GM21390 (cell line): ENCODE data around the gene ZC3H10.
A peak's percentile ranks its signal among the peaks of the same experiment; 100 is the strongest.
"Not testable (repeated sequence)": the region's sequence is repeated elsewhere in the genome, so short reads cannot be mapped to it uniquely, and the experiment has no call there.

Source experiments
- ATAC-seq: cut with Tn5 transposase; IDR thresholded peaks from one replicate; pipeline ENCODE4 v1.9.1; 2021; ENCODE audit not compliant: unreplicated experiment

The ZC3H10 gene

GRCh38 chr12:56102683-56103065, 15.4 kb upstream of the ZC3H10 start:
- ATAC-seq = no peak

GRCh38 chr12:56103066-56103711, 14.9 kb upstream of the ZC3H10 start:
- no peak for ATAC-seq

DNA sequence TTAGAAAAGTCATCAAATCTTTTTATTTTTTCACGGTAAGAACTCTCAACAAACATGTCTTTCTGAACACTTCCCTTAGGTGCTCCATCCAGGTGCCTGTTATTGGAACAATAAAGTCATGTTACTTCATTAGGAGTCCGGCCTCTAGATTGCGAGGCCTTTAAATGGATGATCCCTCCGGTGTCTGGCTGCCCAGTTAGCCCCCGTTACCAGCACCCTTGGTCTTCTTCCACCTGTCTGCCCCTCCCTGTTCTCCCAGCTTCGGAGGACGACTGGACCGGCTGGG, 14.3 kb upstream of the ZC3H10 start:
- ATAC-seq = peak; percentile 2

- peak; percentile 95 for ATAC-seq
Measured at GRCh38 chr12:56104109-56104814, 13.8 kb upstream of the ZC3H10 start, which contains the start of gene PA2G4. TSS of gene PA2G4 (plus strand) at chr12:56104559. CDS start at chr12:56104738, 179 bp downstream.

DNA sequence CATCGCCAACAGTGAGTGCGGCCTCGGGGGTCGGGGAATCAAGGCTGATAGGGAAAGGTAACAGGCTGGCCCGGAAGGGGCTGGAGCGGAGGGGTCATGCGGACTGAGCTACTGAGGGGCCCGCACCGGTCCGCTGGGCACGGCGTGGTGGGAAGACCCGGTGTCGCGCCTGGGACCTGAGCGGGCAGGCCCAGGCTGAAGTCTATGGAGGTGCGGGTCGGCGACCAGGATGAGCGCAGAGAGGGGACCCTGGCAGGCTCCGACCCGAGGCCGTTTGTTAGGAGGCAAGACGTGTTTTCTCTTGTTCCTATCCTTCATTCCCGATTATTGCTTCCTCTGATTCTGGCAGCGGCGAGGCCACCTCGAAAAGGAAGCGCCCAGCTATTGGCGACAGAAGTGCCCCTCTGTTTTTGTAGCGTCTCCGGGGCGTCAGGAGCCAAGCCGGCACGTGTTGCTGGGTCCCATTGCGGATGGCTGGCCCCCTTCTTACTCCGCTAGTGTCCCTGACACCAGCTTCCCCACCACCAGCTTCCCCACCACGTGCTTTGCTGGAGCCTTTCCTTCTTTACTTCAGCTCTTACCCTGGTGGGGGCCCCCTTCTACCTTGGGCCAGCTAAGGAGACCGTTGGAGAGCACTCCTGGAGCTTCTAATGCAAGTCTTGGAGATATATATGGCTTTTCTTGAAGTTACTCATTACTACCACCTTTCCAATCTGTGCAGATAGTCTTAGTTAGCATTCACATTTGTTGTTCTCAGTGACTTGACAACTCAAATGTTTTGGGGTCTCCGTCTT, 13.1 kb upstream of the ZC3H10 start:
- ATAC-seq = peak; percentile 2

GRCh38 chr12:56105609-56105902, 12.5 kb upstream of the ZC3H10 start:
- no peak for ATAC-seq

DNA sequence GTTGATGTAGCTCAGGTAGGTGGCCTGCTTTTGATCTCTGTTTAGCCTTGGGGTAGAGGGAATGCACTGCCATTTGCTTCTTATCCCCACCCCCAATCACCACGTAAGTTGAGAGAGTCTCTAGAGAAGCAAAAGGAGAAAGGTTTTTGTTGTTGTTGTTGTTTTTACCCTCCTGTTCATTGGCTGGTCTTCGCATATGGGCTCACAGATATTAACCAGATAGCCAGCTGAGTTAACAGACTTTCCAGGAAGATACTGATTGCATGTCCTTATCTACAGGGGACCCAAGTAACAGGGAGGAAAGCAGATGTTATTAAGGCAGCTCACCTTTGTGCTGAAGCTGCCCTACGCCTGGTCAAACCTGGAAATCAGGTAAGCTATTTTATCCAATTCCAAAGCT, 10.8 kb upstream of the ZC3H10 start:
- ATAC-seq = no peak

GRCh38 chr12:56110571-56110970, 7.5 kb upstream of the ZC3H10 start:
- ATAC-seq = no peak

DNA sequence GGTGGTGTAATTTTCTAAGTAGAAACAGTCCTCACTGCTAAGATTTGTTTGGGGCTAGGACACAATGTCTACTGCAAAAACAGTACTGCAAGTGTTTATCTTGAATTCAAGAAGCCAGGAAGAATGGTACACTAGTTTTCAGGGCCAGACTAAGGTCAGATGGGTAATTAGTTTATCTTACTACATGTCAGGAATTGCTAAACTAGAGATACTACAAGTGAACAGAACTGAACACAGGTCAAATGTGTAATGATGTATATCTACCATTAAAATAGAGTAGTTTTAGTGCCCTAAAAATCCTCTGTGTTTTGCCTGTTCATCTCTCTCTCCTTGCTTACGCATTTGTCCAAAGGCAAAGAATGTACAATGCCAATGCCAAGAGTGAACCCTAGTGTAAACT, 4.0 kb upstream of the ZC3H10 start:
- ATAC-seq = no peak

GRCh38 chr12:56115329-56115728, 2.7 kb upstream of the ZC3H10 start:
- no peak for ATAC-seq

GRCh38 chr12:56116267-56117081, 1.6 kb upstream of the ZC3H10 start, which contains the start of gene RPL41:
TSS of gene RPL41 (plus strand) at chr12:56116633.
- ATAC-seq = peak; percentile 41

- not testable (repeated sequence) for ATAC-seq
Measured at GRCh38 chr12:56117082-56117706, 872 bp upstream of the ZC3H10 start.

- ATAC-seq = no peak
Measured at GRCh38 chr12:56118688-56119357, 757 bp downstream of the ZC3H10 start.

GRCh38 chr12:56119361-56119796, 1.3 kb downstream of the ZC3H10 start:
- no peak for ATAC-seq

- no peak for ATAC-seq
Measured at GRCh38 chr12:56120158-56120846, 2.2 kb downstream of the ZC3H10 start.

GRCh38 chr12:56121204-56121870, 3.3 kb downstream of the ZC3H10 start:
- no peak for ATAC-seq

DNA sequence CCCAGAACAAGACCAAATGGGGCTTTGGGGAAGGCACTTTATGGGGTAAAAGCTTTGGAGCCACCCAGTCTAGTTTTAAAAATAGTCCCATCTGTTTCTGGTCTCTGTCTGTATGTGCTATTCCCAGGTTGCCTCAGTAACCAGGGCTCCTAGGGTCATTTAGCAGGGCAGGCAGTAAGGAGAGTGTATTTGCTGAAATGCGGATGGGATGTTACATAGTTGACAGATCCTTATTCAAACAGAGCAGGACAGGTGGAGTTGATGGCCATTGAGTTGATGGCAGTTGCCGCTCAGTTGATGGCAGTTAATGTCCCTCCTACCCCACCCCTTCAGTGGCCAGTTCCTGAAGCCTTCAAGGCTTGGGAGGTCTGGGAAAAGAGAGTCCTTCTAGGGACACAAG, 4.6 kb downstream of the ZC3H10 start:
- no peak for ATAC-seq

- ATAC-seq = no peak
Measured at GRCh38 chr12:56124133-56124532, 6.1 kb downstream of the ZC3H10 start.

DNA sequence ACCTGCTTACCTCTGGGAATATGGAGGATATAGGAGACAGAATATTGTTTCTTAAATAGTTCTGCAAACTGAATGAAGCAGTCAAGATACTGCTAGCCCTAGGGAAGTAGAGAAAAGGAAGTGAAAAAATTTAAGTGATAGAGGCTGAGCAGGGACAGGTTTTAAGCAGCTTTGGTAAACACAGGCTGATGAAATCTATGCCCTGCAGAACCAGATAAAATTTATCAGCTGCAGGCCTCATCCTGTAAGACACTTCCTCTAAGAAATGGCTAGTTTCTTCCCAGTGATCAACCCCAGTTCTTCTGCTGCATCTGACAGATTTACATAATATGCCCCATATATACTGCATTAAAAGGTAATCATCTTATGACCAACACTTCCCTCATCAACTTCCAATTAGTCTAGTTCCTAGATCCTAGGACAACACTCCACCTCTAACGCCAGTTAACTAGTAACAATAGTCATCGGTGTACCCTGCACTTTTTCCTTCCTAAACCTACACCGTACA, 8.7 kb downstream of the ZC3H10 start:
- no peak for ATAC-seq
